Retinal pigment epithelial cell (primary cell): ENCODE data around the gene CYSRT1.

ENCODE experiments used
- DNase-seq: peaks from one replicate; pipeline ENCODE4 v3.0.0-alpha.2; 2010; ENCODE audit warnings: low read depth
- H3K4me3 ChIP-seq: 2 replicates; pipeline ENCODE4 v1.5.1; 2011; ENCODE audit warnings: mild to moderate bottlenecking, low read length, control low read depth, moderate library complexity
- CTCF ChIP-seq: conservative IDR thresholded peaks from 2 replicates; pipeline ENCODE4 v1.5.1; 2011; ENCODE audit warnings: low read depth, low read length, control low read depth, inconsistent platforms

Gene CYSRT1

GRCh38 chr9:137251490-137252268 lies 26.7 kb downstream of the CYSRT1 start:
- no peak for DNase-seq
- TF ChIP-seq CTCF = no peak
- no peak overlapping the region for H3K4me3 ChIP-seq

GRCh38 chr9:137252555-137253506 lies 27.9 kb downstream of the CYSRT1 start:
- no peak for TF ChIP-seq CTCF
- no peak overlapping the region for H3K4me3 ChIP-seq
- DNase-seq = no peak

- DNase-seq = no peak
- H3K4me3 ChIP-seq = peak overlapping the region; percentile 76
- no peak for TF ChIP-seq CTCF
Observed at GRCh38 chr9:137253717-137254623, 29.0 kb downstream of the CYSRT1 start.

- TF ChIP-seq CTCF = no peak
- H3K4me3 ChIP-seq = peak within 1 kb of the TSS; percentile 89
- DNase-seq = no peak
Observed at GRCh38 chr9:137254624-137255447, 29.9 kb downstream of the CYSRT1 start, which contains the start of gene NELFB. NELFB (plus strand) TSS chr9:137255327.

- peak overlapping the region; percentile 89 for H3K4me3 ChIP-seq
- no peak for TF ChIP-seq CTCF
- DNase-seq = no peak
Observed at GRCh38 chr9:137255448-137256114, 30.6 kb downstream of the CYSRT1 start.

- H3K4me3 ChIP-seq = peak overlapping the region; percentile 89
Observed at GRCh38 chr9:137256362-137256761, 31.4 kb downstream of the CYSRT1 start.

More at GRCh38 chr9:137256362-137256761, 31.4 kb downstream of the CYSRT1 start:
- TF ChIP-seq CTCF = no peak
- no peak for DNase-seq
